Keratinocyte (primary cell): ENCODE results near the gene ADRB2. TPM values are rescaled to one million over a fixed set of nuclear protein-coding genes. Genes with fewer than 3 reads are reported as not detected.

Experiments
- DNase-seq: peaks from one replicate; pipeline ENCODE4 v3.0.0-alpha.2; 2011; ENCODE audit warnings: low read depth, missing footprints, low spot score
- FAIRE-seq: peaks from 2 replicates; lab custom pipeline; 2011; peaks lifted over from hg19 to GRCh38; lab: Jason Lieb, UNC
- H2AFZ ChIP-seq: 2 replicates; pipeline ENCODE4 v1.6.0; 2012; ENCODE audit warnings: low read length, control low read depth, inconsistent platforms; ENCODE audit not compliant: control insufficient read depth
- H3K27ac ChIP-seq: 2 replicates; pipeline ENCODE4 v1.5.1; 2011; ENCODE audit warnings: low read length; ENCODE audit not compliant: control insufficient read depth, insufficient read depth
- H3K27me3 ChIP-seq: 3 replicates; pipeline ENCODE4 v1.6.0; 2011; ENCODE audit warnings: low read length; ENCODE audit not compliant: control insufficient read depth, insufficient read depth; ENCODE audit errors: extremely low read depth
- H3K36me3 ChIP-seq, 2 experiments: 2 replicates in 1 of 2; 3 replicates in 1 of 2; pipeline ENCODE4 v1.5.1; 2011; ENCODE audit warnings: low read length in 2 of 2, mild to moderate bottlenecking in 1 of 2; ENCODE audit not compliant: control insufficient read depth in 2 of 2, insufficient read depth in 2 of 2; ENCODE audit errors: extremely low read depth in 1 of 2
- H3K4me1 ChIP-seq: 3 replicates; pipeline ENCODE4 v1.5.1; 2011; ENCODE audit warnings: low read length; ENCODE audit not compliant: control insufficient read depth, insufficient read depth; ENCODE audit errors: extremely low read depth
- H3K4me2 ChIP-seq: 3 replicates; pipeline ENCODE4 v1.6.0; 2011; ENCODE audit warnings: low read depth, low read length; ENCODE audit not compliant: control insufficient read depth, insufficient read depth; ENCODE audit errors: extremely low read depth
- H3K4me3 ChIP-seq, 3 experiments: fragments of 200-600 bp in 1 of 3; sonication (generic) in 1 of 3; 2 replicates in 2 of 3; 3 replicates in 1 of 3; pipeline ENCODE4 v1.5.1; 2011 to 2016; ENCODE audit warnings: low read length in 3 of 3, mild to moderate bottlenecking in 3 of 3, control low read depth in 2 of 3, inconsistent platforms in 1 of 3, low read depth in 1 of 3, mixed read lengths in 1 of 3, mixed run types in 1 of 3, moderate library complexity in 1 of 3; ENCODE audit not compliant: control insufficient read depth in 2 of 3, insufficient read depth in 2 of 3; ENCODE audit errors: extremely low read depth in 1 of 3
- H3K79me2 ChIP-seq: 2 replicates; pipeline ENCODE4 v1.6.0; 2012; ENCODE audit warnings: low read length; ENCODE audit not compliant: control insufficient read depth, insufficient read depth
- H3K9ac ChIP-seq: 3 replicates; pipeline ENCODE4 v1.6.0; 2011; ENCODE audit warnings: low read length; ENCODE audit not compliant: control insufficient read depth, insufficient read depth; ENCODE audit errors: extremely low read depth
- H3K9me1 ChIP-seq: 3 replicates; pipeline ENCODE4 v1.6.0; 2011; ENCODE audit warnings: low read length; ENCODE audit not compliant: control insufficient read depth, insufficient read depth; ENCODE audit errors: extremely low read depth
- H3K9me3 ChIP-seq: 2 replicates; pipeline ENCODE4 v1.5.1; 2012; ENCODE audit warnings: low read depth, low read length; ENCODE audit not compliant: control insufficient read depth
- H4K20me1 ChIP-seq: 3 replicates; pipeline ENCODE4 v1.6.0; 2011; ENCODE audit warnings: low read length; ENCODE audit not compliant: control insufficient read depth, insufficient read depth; ENCODE audit errors: extremely low read depth
- EZH2 ChIP-seq: IDR thresholded peaks from one replicate; pipeline ENCODE4 v1.6.1; 2012; ENCODE audit warnings: inconsistent platforms, mild to moderate bottlenecking, low read length, moderate library complexity
- dilution Hi-C: fragments of 300-500 bp; cut with MboI; formaldehyde crosslinking; loops from one replicate; pipeline ENCODE4 v1.7.0; 2020; ENCODE audit warnings: low sequenced_read_pairs; ENCODE audit not compliant: extremely low pct_ligation_motif_present
- polyA plus RNA-seq, 5 experiments: library from polyadenylated mRNA; depleted of rRNA in 3 of 5; stranded (reverse) in 3 of 5; stranded (forward) in 1 of 5; unstranded in 1 of 5; fragments of >200 nt; gene quantifications; 1 replicate in 1 of 5; 2 replicates in 3 of 5; 3 replicates in 1 of 5; pipeline versions ENCODE4 v1.2.1 to v1.2.3, GENCODE V29; 2011 to 2012; ENCODE audit warnings: missing spikeins in 2 of 5, low read depth in 1 of 5, low replicate concordance in 1 of 5
- TF ChIP-seq, protein P1 (sequence below), 3 experiments: IDR thresholded peaks in 1 of 3; conservative IDR thresholded peaks in 1 of 3; optimal IDR thresholded peaks in 1 of 3; 2 replicates in 2 of 3; 3 replicates in 1 of 3; pipeline versions ENCODE3 to v1.5.1; 2011; ENCODE audit warnings: low read length in 3 of 3, mild to moderate bottlenecking in 3 of 3, moderate library complexity in 2 of 3, control low read depth in 1 of 3, inconsistent platforms in 1 of 3; ENCODE audit not compliant: insufficient read depth in 2 of 3; ENCODE audit errors: extremely low read depth in 1 of 3

ADRB2 gene
- polyA plus RNA-seq, 1 donor (not counting 4 experiments of a cell fraction or from before 2014, with no cell fraction given): 39.7 TPM

GRCh38 chr5:148796936-148797335 lies 29.5 kb upstream of the ADRB2 start:
- Histone ChIP-seq H3K9me3 (no peaks in the 10 kb centered on the region), H3K36me3 (no peaks in the 10 kb centered on the region), H3K27ac (no peak overlapping the region), H3K79me2 (no peaks in the 10 kb centered on the region), H3K4me3 (no peak overlapping the region), H3K27me3 (no peaks in the 10 kb centered on the region), H4K20me1 (no peaks in the 10 kb centered on the region), H3K9me1 (no peaks in the 10 kb centered on the region), H3K4me2 (no peak overlapping the region), H3K4me1 (peaks cover 2% of the 10 kb centered on the region), H2AFZ (no peak overlapping the region), H3K9ac (no peak overlapping the region)
- FAIRE-seq: no peak
- DNase-seq: no peak
- no peak for TF ChIP-seq EZH2
- TF ChIP-seq, protein P1, sequence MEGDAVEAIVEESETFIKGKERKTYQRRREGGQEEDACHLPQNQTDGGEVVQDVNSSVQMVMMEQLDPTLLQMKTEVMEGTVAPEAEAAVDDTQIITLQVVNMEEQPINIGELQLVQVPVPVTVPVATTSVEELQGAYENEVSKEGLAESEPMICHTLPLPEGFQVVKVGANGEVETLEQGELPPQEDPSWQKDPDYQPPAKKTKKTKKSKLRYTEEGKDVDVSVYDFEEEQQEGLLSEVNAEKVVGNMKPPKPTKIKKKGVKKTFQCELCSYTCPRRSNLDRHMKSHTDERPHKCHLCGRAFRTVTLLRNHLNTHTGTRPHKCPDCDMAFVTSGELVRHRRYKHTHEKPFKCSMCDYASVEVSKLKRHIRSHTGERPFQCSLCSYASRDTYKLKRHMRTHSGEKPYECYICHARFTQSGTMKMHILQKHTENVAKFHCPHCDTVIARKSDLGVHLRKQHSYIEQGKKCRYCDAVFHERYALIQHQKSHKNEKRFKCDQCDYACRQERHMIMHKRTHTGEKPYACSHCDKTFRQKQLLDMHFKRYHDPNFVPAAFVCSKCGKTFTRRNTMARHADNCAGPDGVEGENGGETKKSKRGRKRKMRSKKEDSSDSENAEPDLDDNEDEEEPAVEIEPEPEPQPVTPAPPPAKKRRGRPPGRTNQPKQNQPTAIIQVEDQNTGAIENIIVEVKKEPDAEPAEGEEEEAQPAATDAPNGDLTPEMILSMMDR (optimal IDR thresholded peaks at IDR 0.05 in 1 of 3, IDR thresholded peaks at IDR 0.05 in 1 of 3, conservative IDR thresholded peaks at IDR 0.05 in 1 of 3; ENCODE audit: extremely low read depth in 1 of 3, insufficient read depth in 2 of 3, low read length in 3 of 3): no peak
- dilution Hi-C loops: no loop called here

- H3K9me1 ChIP-seq: no peaks in the 10 kb centered on the region
- H2AFZ ChIP-seq: no peak overlapping the region
- H4K20me1 ChIP-seq: no peaks in the 10 kb centered on the region
- H3K79me2 ChIP-seq: no peaks in the 10 kb centered on the region
- no peak overlapping the region for H3K4me3 ChIP-seq
- FAIRE-seq (no peak), DNase-seq (no peak)
- H3K36me3 ChIP-seq: no peaks in the 10 kb centered on the region
- no peaks in the 10 kb centered on the region for H3K4me1 ChIP-seq
- dilution Hi-C loops: no loop called here
- H3K27me3 ChIP-seq: no peaks in the 10 kb centered on the region
- no peaks in the 10 kb centered on the region for H3K9me3 ChIP-seq
- TF ChIP-seq, protein P1 (optimal IDR thresholded peaks at IDR 0.05 in 1 of 3, IDR thresholded peaks at IDR 0.05 in 1 of 3, conservative IDR thresholded peaks at IDR 0.05 in 1 of 3; ENCODE audit: extremely low read depth in 1 of 3, insufficient read depth in 2 of 3, low read length in 3 of 3): no peak
- TF ChIP-seq EZH2: no peak
- H3K9ac ChIP-seq: no peak overlapping the region
- no peak overlapping the region for H3K27ac ChIP-seq
- no peak overlapping the region for H3K4me2 ChIP-seq
These were observed 27.6 kb upstream of the ADRB2 start for GRCh38 chr5:148798786-148799185.
